B cell (primary cell): Measurements from ENCODE around the gene PDK4.

Experiments used
- EZH2 ChIP-seq: IDR thresholded peaks from 2 replicates; pipeline ENCODE4 v1.6.1; 2012; ENCODE audit warnings: borderline replicate concordance, low read depth, mild to moderate bottlenecking, moderate library complexity, low read length; ENCODE audit not compliant: insufficient read depth, poor library complexity, severe bottlenecking
- TF ChIP-seq, protein P1 (sequence below): fragments of 200-600 bp; IDR thresholded peaks from one replicate; pipeline ENCODE4 v1.8.0; 2022; ENCODE audit warnings: antibody characterized with exemption, mild to moderate bottlenecking

DNA sequence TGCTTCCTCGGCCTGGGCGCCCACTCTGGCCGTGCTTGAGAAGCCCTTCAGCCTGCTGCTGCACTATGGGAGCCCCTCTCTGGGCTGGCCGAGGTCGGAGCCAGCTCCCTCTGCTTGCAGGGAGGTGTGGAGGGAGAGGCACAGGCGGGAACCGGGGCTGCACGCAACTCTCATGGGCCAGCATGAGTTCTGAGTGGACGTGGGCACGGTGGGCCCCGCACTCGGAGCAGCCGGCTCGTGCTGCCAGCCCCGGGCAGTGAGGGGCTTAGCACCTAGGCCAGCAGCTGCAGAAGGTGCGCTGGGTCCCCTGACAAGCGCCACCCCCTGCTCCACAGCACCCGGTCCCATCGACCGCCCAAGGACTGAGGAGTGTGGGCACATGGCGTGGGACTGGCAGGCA, 9.0 kb upstream of the PDK4 start:
- TF ChIP-seq, protein P1, sequence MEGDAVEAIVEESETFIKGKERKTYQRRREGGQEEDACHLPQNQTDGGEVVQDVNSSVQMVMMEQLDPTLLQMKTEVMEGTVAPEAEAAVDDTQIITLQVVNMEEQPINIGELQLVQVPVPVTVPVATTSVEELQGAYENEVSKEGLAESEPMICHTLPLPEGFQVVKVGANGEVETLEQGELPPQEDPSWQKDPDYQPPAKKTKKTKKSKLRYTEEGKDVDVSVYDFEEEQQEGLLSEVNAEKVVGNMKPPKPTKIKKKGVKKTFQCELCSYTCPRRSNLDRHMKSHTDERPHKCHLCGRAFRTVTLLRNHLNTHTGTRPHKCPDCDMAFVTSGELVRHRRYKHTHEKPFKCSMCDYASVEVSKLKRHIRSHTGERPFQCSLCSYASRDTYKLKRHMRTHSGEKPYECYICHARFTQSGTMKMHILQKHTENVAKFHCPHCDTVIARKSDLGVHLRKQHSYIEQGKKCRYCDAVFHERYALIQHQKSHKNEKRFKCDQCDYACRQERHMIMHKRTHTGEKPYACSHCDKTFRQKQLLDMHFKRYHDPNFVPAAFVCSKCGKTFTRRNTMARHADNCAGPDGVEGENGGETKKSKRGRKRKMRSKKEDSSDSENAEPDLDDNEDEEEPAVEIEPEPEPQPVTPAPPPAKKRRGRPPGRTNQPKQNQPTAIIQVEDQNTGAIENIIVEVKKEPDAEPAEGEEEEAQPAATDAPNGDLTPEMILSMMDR: no peak
- TF ChIP-seq EZH2: no peak
